IPS-18a (cell line): ENCODE measurements around the gene ACTBL2.

Experiments
- H3K27ac ChIP-seq: one replicate; pipeline ENCODE4 v1.5.1; 2013; ENCODE audit warnings: low read length
- H3K27me3 ChIP-seq: one replicate; pipeline ENCODE4 v1.6.1; 2013; ENCODE audit warnings: mild to moderate bottlenecking, low read length; ENCODE audit not compliant: control insufficient read depth, insufficient read depth
- H3K36me3 ChIP-seq: one replicate; pipeline ENCODE4 v1.6.1; 2013; ENCODE audit warnings: low read depth, low read length; ENCODE audit not compliant: control insufficient read depth
- H3K4me1 ChIP-seq: one replicate; pipeline ENCODE4 v1.6.1; 2013; ENCODE audit warnings: low read depth, low read length; ENCODE audit not compliant: control insufficient read depth
- H3K4me3 ChIP-seq: one replicate; pipeline ENCODE4 v1.5.1; 2013; ENCODE audit warnings: low read length
- H3K9ac ChIP-seq: one replicate; pipeline ENCODE4 v1.6.1; 2013; ENCODE audit warnings: mild to moderate bottlenecking, low read length, moderate library complexity
- H3K9me3 ChIP-seq: one replicate; pipeline ENCODE4 v1.6.1; 2013; ENCODE audit warnings: low read depth, low read length; ENCODE audit not compliant: control insufficient read depth

The ACTBL2 gene

GRCh38 chr5:57455511-57456455 lies 26.8 kb downstream of the ACTBL2 start:
- Histone ChIP-seq H3K9me3 (no peaks in the 10 kb centered on the region), H3K4me3 (no peak overlapping the region), H3K9ac (no peak overlapping the region), H3K27ac (no peak overlapping the region), H3K4me1 (no peaks in the 10 kb centered on the region), H3K27me3 (no peaks in the 10 kb centered on the region), H3K36me3 (no peaks in the 10 kb centered on the region)

- no peaks in the 10 kb centered on the region for H3K4me1 ChIP-seq
- H3K9me3 ChIP-seq, result no peaks in the 10 kb centered on the region
- no peak overlapping the region for H3K27ac ChIP-seq
- no peak overlapping the region for H3K9ac ChIP-seq
- no peaks in the 10 kb centered on the region for H3K27me3 ChIP-seq
- H3K4me3 ChIP-seq, result no peak overlapping the region
- H3K36me3 ChIP-seq, result no peaks in the 10 kb centered on the region
Observed at GRCh38 chr5:57454896-57455295, 27.7 kb downstream of the ACTBL2 start.

- Histone ChIP-seq H3K27ac (no peak overlapping the region), H3K4me3 (no peak overlapping the region), H3K9me3 (no peaks in the 10 kb centered on the region)
Observed at GRCh38 chr5:57453728-57454127, 28.9 kb downstream of the ACTBL2 start.

GRCh38 chr5:57452885-57453284 lies 29.7 kb downstream of the ACTBL2 start:
- no peaks in the 10 kb centered on the region for H3K9me3 ChIP-seq
- H3K36me3 ChIP-seq, result no peaks in the 10 kb centered on the region
- H3K27me3 ChIP-seq, result no peaks in the 10 kb centered on the region
- peaks cover 4% of the 10 kb centered on the region for H3K4me1 ChIP-seq
- H3K27ac ChIP-seq, result no peak overlapping the region
- no peak overlapping the region for H3K9ac ChIP-seq
- no peak overlapping the region for H3K4me3 ChIP-seq

More at GRCh38 chr5:57453728-57454127, 28.9 kb downstream of the ACTBL2 start:
- Histone ChIP-seq H3K9ac (no peak overlapping the region), H3K36me3 (no peaks in the 10 kb centered on the region), H3K4me1 (peaks cover 3% of the 10 kb centered on the region), H3K27me3 (no peaks in the 10 kb centered on the region)

GRCh38 chr5:57450991-57451876 lies 31.4 kb downstream of the ACTBL2 start:
- no peaks in the 10 kb centered on the region for H3K9me3 ChIP-seq
- H3K9ac ChIP-seq, result no peak overlapping the region
- H3K4me3 ChIP-seq, result no peak overlapping the region
- H3K27ac ChIP-seq, result no peak overlapping the region
- H3K27me3 ChIP-seq, result no peaks in the 10 kb centered on the region
- H3K4me1 ChIP-seq, result peaks cover 4% of the 10 kb centered on the region
- H3K36me3 ChIP-seq, result no peaks in the 10 kb centered on the region

GRCh38 chr5:57448751-57449150 lies 33.9 kb downstream of the ACTBL2 start:
- Histone ChIP-seq H3K9ac (no peak overlapping the region), H3K4me3 (no peak overlapping the region), H3K9me3 (no peaks in the 10 kb centered on the region), H3K27me3 (no peaks in the 10 kb centered on the region), H3K36me3 (no peaks in the 10 kb centered on the region), H3K27ac (no peak overlapping the region), H3K4me1 (peaks cover 4% of the 10 kb centered on the region)

- Histone ChIP-seq H3K4me3 (no peak overlapping the region), H3K4me1 (peaks cover 4% of the 10 kb centered on the region)
Observed at GRCh38 chr5:57448287-57448686, 34.3 kb downstream of the ACTBL2 start.

GRCh38 chr5:57447658-57448057 lies 35.0 kb downstream of the ACTBL2 start:
- H3K27me3 ChIP-seq, result no peaks in the 10 kb centered on the region
- peaks cover 4% of the 10 kb centered on the region for H3K4me1 ChIP-seq
- no peaks in the 10 kb centered on the region for H3K36me3 ChIP-seq
- no peak overlapping the region for H3K27ac ChIP-seq
- H3K9me3 ChIP-seq, result no peaks in the 10 kb centered on the region
- no peak overlapping the region for H3K4me3 ChIP-seq
- H3K9ac ChIP-seq, result no peak overlapping the region

More at GRCh38 chr5:57448287-57448686, 34.3 kb downstream of the ACTBL2 start:
- Histone ChIP-seq H3K27ac (no peak overlapping the region), H3K9me3 (no peaks in the 10 kb centered on the region), H3K27me3 (no peaks in the 10 kb centered on the region), H3K36me3 (no peaks in the 10 kb centered on the region), H3K9ac (no peak overlapping the region)

GRCh38 chr5:57446966-57447365 lies 35.6 kb downstream of the ACTBL2 start:
- no peaks in the 10 kb centered on the region for H3K36me3 ChIP-seq
- no peaks in the 10 kb centered on the region for H3K27me3 ChIP-seq
- peaks cover 4% of the 10 kb centered on the region for H3K4me1 ChIP-seq
- no peak overlapping the region for H3K27ac ChIP-seq
- H3K9me3 ChIP-seq, result no peaks in the 10 kb centered on the region
- H3K4me3 ChIP-seq, result no peak overlapping the region
- H3K9ac ChIP-seq, result no peak overlapping the region

- no peaks in the 10 kb centered on the region for H3K9me3 ChIP-seq
- peaks cover 4% of the 10 kb centered on the region for H3K4me1 ChIP-seq
- H3K4me3 ChIP-seq, result no peak overlapping the region
- no peak overlapping the region for H3K9ac ChIP-seq
- no peaks in the 10 kb centered on the region for H3K27me3 ChIP-seq
- no peaks in the 10 kb centered on the region for H3K36me3 ChIP-seq
- no peak overlapping the region for H3K27ac ChIP-seq
Observed at GRCh38 chr5:57445705-57446037, 36.9 kb downstream of the ACTBL2 start.

GRCh38 chr5:57445006-57445704 lies 37.5 kb downstream of the ACTBL2 start:
- no peak overlapping the region for H3K27ac ChIP-seq
- no peaks in the 10 kb centered on the region for H3K9me3 ChIP-seq
- H3K9ac ChIP-seq, result no peak overlapping the region
- H3K4me1 ChIP-seq, result peaks cover 4% of the 10 kb centered on the region
- no peaks in the 10 kb centered on the region for H3K27me3 ChIP-seq
- no peak overlapping the region for H3K4me3 ChIP-seq
- H3K36me3 ChIP-seq, result no peaks in the 10 kb centered on the region
